GM12875 (cell line): ENCODE data around the gene AZI2.

Source experiments
- H3K4me3 ChIP-seq: one replicate; pipeline ENCODE4 v1.5.1; 2011; ENCODE audit warnings: low read depth, low read length, control low read depth
- TF ChIP-seq, protein P1 (sequence below): IDR thresholded peaks from 2 replicates; pipeline ENCODE4 v1.5.1; 2011; ENCODE audit warnings: low read depth, mild to moderate bottlenecking, control low read depth, inconsistent platforms, low read length, moderate library complexity, borderline replicate concordance; ENCODE audit not compliant: insufficient read depth

AZI2 gene

GRCh38 chr3:28315711-28316110 lies 32.9 kb downstream of the AZI2 start:
- TF ChIP-seq, protein P1, sequence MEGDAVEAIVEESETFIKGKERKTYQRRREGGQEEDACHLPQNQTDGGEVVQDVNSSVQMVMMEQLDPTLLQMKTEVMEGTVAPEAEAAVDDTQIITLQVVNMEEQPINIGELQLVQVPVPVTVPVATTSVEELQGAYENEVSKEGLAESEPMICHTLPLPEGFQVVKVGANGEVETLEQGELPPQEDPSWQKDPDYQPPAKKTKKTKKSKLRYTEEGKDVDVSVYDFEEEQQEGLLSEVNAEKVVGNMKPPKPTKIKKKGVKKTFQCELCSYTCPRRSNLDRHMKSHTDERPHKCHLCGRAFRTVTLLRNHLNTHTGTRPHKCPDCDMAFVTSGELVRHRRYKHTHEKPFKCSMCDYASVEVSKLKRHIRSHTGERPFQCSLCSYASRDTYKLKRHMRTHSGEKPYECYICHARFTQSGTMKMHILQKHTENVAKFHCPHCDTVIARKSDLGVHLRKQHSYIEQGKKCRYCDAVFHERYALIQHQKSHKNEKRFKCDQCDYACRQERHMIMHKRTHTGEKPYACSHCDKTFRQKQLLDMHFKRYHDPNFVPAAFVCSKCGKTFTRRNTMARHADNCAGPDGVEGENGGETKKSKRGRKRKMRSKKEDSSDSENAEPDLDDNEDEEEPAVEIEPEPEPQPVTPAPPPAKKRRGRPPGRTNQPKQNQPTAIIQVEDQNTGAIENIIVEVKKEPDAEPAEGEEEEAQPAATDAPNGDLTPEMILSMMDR, result no peak

DNA sequence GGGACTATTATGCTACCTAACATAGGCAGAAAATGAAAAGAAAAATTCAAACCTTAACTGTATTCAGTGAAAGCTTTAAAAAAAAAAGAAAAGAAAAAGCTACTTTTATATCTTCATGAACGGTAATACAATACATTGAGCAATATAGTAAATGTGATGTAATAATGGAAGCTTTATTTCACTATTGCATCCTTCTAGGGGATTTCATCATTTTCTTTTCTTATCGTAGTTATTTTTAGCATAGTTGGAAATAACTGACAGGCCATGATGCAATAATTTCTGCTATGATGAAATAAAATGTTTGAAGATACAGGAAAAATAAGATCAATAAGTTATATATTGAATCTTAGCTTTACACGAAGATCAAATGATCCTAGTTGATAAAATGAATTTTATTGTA lies 40.4 kb downstream of the AZI2 start:
- no peak overlapping the region for H3K4me3 ChIP-seq
- TF ChIP-seq, protein P1, result no peak

More at GRCh38 chr3:28315711-28316110, 32.9 kb downstream of the AZI2 start:
- H3K4me3 ChIP-seq, result no peak overlapping the region

DNA sequence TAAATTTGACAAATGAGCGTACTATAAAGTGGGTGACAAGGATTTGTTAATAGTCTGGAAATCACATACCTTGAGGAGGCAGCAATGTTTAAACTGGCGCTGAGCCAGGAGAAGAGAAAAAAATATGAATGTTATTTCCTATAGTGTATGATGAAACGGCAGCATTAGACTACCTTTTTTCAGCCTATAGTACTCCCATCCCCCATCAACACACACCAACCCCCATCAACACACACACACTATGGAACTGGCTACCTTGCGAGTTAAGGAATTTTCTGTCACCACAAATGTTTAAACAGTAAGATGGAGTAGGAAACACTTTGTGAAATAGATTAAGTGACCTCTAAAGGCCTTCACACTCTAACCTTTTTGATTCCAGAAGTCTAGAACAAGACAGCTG lies 46.9 kb downstream of the AZI2 start:
- no peak overlapping the region for H3K4me3 ChIP-seq
- TF ChIP-seq, protein P1, result no peak

- TF ChIP-seq, protein P1, result no peak
- H3K4me3 ChIP-seq, result no peak overlapping the region
Measured at GRCh38 chr3:28300345-28300962, 48.2 kb downstream of the AZI2 start.

GRCh38 chr3:28299705-28300104 lies 48.9 kb downstream of the AZI2 start:
- TF ChIP-seq, protein P1, result no peak
- H3K4me3 ChIP-seq, result no peak overlapping the region

DNA sequence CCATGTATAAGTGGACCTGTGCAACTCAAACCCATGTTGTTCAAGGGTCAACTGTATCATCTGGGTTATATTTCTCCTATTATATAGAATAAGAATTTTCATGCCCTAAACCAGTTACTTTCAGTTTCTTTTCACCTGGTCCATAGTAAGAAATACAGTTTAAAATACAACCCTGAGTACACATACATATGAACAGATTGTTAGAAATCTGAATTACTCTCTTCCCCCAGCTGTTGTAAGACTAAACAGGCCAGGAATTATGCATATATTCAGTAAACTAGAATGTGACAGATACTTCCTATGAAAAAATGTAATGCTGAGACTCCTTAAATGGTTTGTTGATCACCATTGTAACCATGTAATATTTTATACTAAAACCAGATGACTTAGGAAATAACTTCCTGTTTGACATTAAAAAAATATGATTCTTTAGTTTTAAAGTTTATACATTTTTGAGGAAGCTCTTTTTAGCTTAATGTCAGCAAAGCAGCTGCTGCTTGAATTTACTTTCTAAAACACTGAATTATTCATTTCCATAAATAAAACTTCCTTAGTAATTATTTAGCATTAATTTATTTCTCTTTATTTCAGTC lies 52.6 kb downstream of the AZI2 start:
- TF ChIP-seq, protein P1, result no peak

DNA sequence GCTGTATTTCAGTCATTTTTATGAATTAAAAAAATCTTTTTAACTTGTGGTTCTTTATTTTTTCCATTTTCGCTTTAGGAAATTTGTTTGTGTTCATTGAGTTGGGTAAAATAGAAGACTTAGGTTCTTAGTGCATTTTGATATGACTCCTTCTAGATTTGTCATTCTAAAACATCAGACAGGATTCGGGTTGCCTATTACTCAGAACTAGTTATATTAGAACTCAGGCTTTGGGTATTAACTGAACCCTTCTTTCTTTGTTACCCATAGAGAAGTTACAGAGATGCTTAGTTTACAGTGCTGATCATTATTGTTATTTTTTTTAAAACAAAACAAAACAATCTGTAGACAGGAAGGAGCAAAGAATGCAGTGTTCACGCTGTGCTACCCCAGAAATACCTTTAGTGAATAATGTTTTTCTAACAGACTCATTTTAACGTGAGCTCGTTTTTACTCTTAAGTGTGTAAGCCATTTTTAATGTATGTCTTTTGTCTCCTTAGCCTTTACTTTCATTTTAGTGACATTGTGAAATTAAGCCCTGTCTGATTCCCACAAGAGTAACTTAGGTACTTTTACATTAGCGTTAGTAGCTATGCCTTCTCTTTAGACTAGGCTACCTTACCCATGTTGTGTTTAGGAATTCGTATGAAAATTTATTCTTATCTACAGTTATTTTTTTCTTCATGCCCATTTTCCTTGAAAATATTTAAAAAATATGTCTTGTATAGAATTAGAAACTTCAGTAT lies 53.8 kb downstream of the AZI2 start:
- H3K4me3 ChIP-seq, result no peak overlapping the region
- TF ChIP-seq, protein P1, result no peak

More for the DNA sequence above, 52.6 kb downstream of the AZI2 start:
- no peak overlapping the region for H3K4me3 ChIP-seq
